ENCODE data around the gene ZNF350. TPM values are rescaled to one million over a fixed set of nuclear protein-coding genes. Genes with fewer than 3 reads are reported as not detected.

Gene ZNF350
- total and polyA plus RNA-seq, 2 of the 13 experiments (the other 11 are each of a cell fraction or from before 2014, with no cell fraction given), result 3.7 to 6.9 TPM

DNA sequence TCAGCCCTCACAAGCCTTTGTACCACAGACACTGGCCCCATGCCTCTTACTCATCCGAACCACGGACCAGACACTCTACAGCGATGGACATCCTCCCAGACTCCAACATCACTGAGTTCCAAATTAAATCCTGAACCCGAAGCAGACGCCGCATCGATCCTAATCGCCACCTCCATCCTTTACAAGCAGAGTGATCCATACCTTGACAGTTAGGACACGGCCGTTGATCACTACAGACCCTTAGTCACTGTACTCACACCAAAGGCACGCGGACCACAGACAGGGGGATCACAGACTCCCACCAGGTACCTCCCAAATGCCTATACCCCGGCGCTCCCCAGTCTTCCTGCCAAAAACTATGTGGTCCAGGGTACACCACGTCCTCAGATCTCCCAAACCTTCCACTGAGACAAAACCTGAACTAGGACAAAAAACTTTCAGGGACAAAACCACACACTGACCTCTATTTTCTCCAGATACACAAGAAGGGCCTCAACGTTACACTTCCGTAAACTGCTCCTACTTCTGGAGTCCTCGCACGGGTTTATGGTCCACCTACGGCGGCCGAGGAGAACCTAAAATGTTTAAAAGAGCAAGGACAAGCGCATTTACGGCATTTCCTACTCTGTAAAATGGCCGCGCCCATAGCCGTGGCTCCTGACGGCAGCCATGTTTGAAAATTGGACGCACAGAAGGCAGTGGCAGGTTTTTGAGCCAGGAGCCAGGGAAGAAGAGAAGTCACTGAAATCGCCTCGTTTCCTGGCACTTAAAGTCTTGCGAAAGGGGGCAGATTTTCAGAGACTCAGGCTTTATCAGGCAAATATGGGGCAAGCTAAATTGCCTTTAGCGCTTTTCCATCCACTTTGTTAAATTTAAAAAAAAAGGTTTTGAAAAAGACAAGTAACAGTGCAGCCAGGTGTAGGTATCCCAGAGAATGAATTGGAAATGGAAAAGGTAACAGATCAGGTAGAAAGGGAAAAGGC, at the start of gene ZNF350 (continued):
- TF ChIP-seq XBP1 (CRISPR knock-in tag; IDR thresholded peaks at IDR 0.05), result no peak
- no peak for TF ChIP-seq SRSF4 (IDR thresholded peaks at IDR 0.05; ENCODE audit: low read depth, low read length, poor library complexity, severe bottlenecking)
- peak; percentile 100 for TF ChIP-seq YY1 (IDR thresholded peaks at IDR 0.05; ENCODE audit: insufficient read depth, insufficient replicate concordance, low read depth, low read length)
- TF ChIP-seq RBFOX2 (IDR thresholded peaks at IDR 0.05; ENCODE audit: low read depth, low read length), result no peak
- TF ChIP-seq, protein P1, sequence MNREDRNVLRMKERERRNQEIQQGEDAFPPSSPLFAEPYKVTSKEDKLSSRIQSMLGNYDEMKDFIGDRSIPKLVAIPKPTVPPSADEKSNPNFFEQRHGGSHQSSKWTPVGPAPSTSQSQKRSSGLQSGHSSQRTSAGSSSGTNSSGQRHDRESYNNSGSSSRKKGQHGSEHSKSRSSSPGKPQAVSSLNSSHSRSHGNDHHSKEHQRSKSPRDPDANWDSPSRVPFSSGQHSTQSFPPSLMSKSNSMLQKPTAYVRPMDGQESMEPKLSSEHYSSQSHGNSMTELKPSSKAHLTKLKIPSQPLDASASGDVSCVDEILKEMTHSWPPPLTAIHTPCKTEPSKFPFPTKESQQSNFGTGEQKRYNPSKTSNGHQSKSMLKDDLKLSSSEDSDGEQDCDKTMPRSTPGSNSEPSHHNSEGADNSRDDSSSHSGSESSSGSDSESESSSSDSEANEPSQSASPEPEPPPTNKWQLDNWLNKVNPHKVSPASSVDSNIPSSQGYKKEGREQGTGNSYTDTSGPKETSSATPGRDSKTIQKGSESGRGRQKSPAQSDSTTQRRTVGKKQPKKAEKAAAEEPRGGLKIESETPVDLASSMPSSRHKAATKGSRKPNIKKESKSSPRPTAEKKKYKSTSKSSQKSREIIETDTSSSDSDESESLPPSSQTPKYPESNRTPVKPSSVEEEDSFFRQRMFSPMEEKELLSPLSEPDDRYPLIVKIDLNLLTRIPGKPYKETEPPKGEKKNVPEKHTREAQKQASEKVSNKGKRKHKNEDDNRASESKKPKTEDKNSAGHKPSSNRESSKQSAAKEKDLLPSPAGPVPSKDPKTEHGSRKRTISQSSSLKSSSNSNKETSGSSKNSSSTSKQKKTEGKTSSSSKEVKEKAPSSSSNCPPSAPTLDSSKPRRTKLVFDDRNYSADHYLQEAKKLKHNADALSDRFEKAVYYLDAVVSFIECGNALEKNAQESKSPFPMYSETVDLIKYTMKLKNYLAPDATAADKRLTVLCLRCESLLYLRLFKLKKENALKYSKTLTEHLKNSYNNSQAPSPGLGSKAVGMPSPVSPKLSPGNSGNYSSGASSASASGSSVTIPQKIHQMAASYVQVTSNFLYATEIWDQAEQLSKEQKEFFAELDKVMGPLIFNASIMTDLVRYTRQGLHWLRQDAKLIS (CRISPR knock-in tag; IDR thresholded peaks at IDR 0.05), result no peak
- TF ChIP-seq ZBTB2 (CRISPR knock-in tag; IDR thresholded peaks at IDR 0.05; ENCODE audit: low read depth), result no peak
- TF ChIP-seq KLF6 (CRISPR knock-in tag; IDR thresholded peaks at IDR 0.05), result peak; percentile 52; the same call in 1 of the 2 replicates
- TF ChIP-seq, protein P2, sequence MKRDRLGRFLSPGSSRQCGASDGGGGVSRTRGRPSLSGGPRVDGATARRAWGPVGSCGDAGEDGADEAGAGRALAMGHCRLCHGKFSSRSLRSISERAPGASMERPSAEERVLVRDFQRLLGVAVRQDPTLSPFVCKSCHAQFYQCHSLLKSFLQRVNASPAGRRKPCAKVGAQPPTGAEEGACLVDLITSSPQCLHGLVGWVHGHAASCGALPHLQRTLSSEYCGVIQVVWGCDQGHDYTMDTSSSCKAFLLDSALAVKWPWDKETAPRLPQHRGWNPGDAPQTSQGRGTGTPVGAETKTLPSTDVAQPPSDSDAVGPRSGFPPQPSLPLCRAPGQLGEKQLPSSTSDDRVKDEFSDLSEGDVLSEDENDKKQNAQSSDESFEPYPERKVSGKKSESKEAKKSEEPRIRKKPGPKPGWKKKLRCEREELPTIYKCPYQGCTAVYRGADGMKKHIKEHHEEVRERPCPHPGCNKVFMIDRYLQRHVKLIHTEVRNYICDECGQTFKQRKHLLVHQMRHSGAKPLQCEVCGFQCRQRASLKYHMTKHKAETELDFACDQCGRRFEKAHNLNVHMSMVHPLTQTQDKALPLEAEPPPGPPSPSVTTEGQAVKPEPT (CRISPR knock-in tag; IDR thresholded peaks at IDR 0.05; ENCODE audit: low read depth), result no peak
- peak; percentile 89 for TF ChIP-seq KMT2A (CRISPR knock-in tag; IDR thresholded peaks at IDR 0.05)
- no peak; the same call in 1 of the 2 replicates for TF ChIP-seq ZIK1 (CRISPR knock-in tag; IDR thresholded peaks at IDR 0.05; ENCODE audit: borderline replicate concordance, low read depth)
- TF ChIP-seq ZFP41 (CRISPR knock-in tag; IDR thresholded peaks at IDR 0.05; ENCODE audit: borderline replicate concordance), result no peak
- TF ChIP-seq, protein P3, sequence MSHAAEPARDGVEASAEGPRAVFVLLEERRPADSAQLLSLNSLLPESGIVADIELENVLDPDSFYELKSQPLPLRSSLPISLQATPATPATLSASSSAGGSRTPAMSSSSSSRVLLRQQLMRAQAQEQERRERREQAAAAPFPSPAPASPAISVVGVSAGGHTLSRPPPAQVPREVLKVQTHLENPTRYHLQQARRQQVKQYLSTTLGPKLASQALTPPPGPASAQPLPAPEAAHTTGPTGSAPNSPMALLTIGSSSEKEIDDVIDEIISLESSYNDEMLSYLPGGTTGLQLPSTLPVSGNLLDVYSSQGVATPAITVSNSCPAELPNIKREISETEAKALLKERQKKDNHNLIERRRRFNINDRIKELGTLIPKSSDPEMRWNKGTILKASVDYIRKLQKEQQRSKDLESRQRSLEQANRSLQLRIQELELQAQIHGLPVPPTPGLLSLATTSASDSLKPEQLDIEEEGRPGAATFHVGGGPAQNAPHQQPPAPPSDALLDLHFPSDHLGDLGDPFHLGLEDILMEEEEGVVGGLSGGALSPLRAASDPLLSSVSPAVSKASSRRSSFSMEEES (CRISPR knock-in tag; IDR thresholded peaks at IDR 0.05), result no peak
- no peak for TF ChIP-seq ZNF468 (CRISPR knock-in tag; IDR thresholded peaks at IDR 0.05)
- peak; percentile 46; the same call in 1 of the 2 replicates for TF ChIP-seq BHLHE40 (IDR thresholded peaks at IDR 0.05; ENCODE audit: low read length)
- peak; percentile 55; the same call in 1 of the 2 replicates for TF ChIP-seq ZNF430 (CRISPR knock-in tag; IDR thresholded peaks at IDR 0.05)
- peak; percentile 51; the same call in 1 of the 2 replicates for TF ChIP-seq SOX5 (CRISPR knock-in tag; IDR thresholded peaks at IDR 0.05; ENCODE audit: borderline replicate concordance)
- TF ChIP-seq SP140L (CRISPR knock-in tag; IDR thresholded peaks at IDR 0.05; ENCODE audit: borderline replicate concordance), result 0 out of 2 replicates have a peak, but pooled peaks have one; percentile 43
- TF ChIP-seq ZNF607 (CRISPR knock-in tag; IDR thresholded peaks at IDR 0.05; ENCODE audit: borderline replicate concordance), result peak; percentile 59; the same call in 1 of the 2 replicates
- TF ChIP-seq PPARG (CRISPR knock-in tag; conservative IDR thresholded peaks at IDR 0.05), result peak; percentile 76
- TF ChIP-seq ZMAT3 (CRISPR knock-in tag; conservative IDR thresholded peaks at IDR 0.05), result no peak

Data from HepG2 (cell line).